K562 (cell line): ENCODE data around the gene CCDC60. TPM values are rescaled to one million over a fixed set of nuclear protein-coding genes. Genes with fewer than 3 reads are reported as not detected.
A peak's percentile ranks its signal among the peaks of the same experiment; 100 is the strongest.

ENCODE experiments used
- ATAC-seq: fragments of 200-7000 bp; cut with Tn5 transposase; 3 replicates; pipeline ENCODE4 v1.9.1; 2020; ENCODE audit warnings: moderate library complexity
- BruUV-seq: library from RNA; stranded (reverse); fragments of 400-500 nt; replicated peaks from 2 replicates; lab custom pipeline; 2021; lab: Mats Ljungman, UMichigan
- CTCF ChIA-PET: fragments of 300-600 bp; formaldehyde crosslinking; extraction: SDS; loops from one replicate; lab custom pipeline; 2021; ENCODE audit warnings: low intra/inter-chr PET ratio; lab: Yijun Ruan, JAX
- POLR2A ChIA-PET: fragments of 300-600, 350-650 bp; sonication (Branson Sonifier 250); formaldehyde crosslinking; extraction: SDS; loops from one replicate; lab custom pipeline; 2021; ENCODE audit warnings: antibody characterized with exemption, inconsistent platforms; lab: Yijun Ruan, JAX
- DNase-seq, 4 experiments: peaks; one replicate each; pipeline versions ENCODE4 v3.0.0 to v3.0.0-alpha.2; 2011 to 2018; ENCODE audit warnings: low spot score in 3 of 4, mixed read lengths in 3 of 4; ENCODE audit errors: extremely low read depth in 1 of 4
- FAIRE-seq: peaks from 2 replicates; lab custom pipeline; 2011; peaks lifted over from hg19 to GRCh38; lab: Jason Lieb, UNC
- H2AFZ ChIP-seq: 2 replicates; pipeline ENCODE4 v1.6.0; 2011; ENCODE audit warnings: low read depth, low read length, control low read depth, inconsistent platforms
- H3K27ac ChIP-seq: fragments of 200-600 bp; 3 replicates; pipeline ENCODE4 v1.8.0; 2011; ENCODE audit warnings: low read depth, mild to moderate bottlenecking, control low read depth, inconsistent platforms, low read length, moderate library complexity, mixed read lengths; ENCODE audit errors: extremely low read depth
- H3K27me3 ChIP-seq, 2 experiments: fragments of 300-600 bp in 1 of 2; 2 replicates in 1 of 2; 3 replicates in 1 of 2; pipeline versions ENCODE4 v1.6.0 to v1.8.0; 2011; ENCODE audit warnings: inconsistent platforms in 2 of 2, low read length in 2 of 2, mild to moderate bottlenecking in 1 of 2, mixed read lengths in 1 of 2, moderate library complexity in 1 of 2; ENCODE audit not compliant: control insufficient read depth in 2 of 2, insufficient read depth in 2 of 2
- H3K36me3 ChIP-seq: fragments of 300-600 bp; 3 replicates; pipeline ENCODE4 v1.8.0; 2011; ENCODE audit warnings: mild to moderate bottlenecking, low read length, inconsistent platforms; ENCODE audit not compliant: control insufficient read depth, insufficient read depth
- H3K4me1 ChIP-seq, 2 experiments: fragments of 200-600 bp in 1 of 2; replicated peaks in 1 of 2; 2 replicates in 1 of 2; 3 replicates in 1 of 2; pipeline versions ENCODE4 v1.5.1 to v1.8.0; 2011; ENCODE audit warnings: inconsistent platforms in 2 of 2, low read length in 2 of 2, mild to moderate bottlenecking in 1 of 2, mixed read lengths in 1 of 2, moderate library complexity in 1 of 2; ENCODE audit not compliant: control insufficient read depth in 2 of 2, insufficient read depth in 2 of 2
- H3K4me2 ChIP-seq: 2 replicates; pipeline ENCODE4 v1.6.1; 2011; ENCODE audit warnings: low read length, control low read depth, inconsistent platforms, mixed read lengths; ENCODE audit not compliant: insufficient read depth
- H3K4me3 ChIP-seq: fragments of 200-600 bp; sonication (generic), shearing (Covaris generic); 2 replicates; pipeline ENCODE4 v1.5.1; 2016; ENCODE audit warnings: control low read depth, inconsistent platforms
- H3K79me2 ChIP-seq: fragments of 200-600 bp; 3 replicates; pipeline ENCODE4 v1.8.0; 2011; ENCODE audit warnings: low read length, inconsistent platforms; ENCODE audit not compliant: control insufficient read depth, insufficient read depth
- H3K9ac ChIP-seq, 2 experiments: 2 replicates each; pipeline versions ENCODE4 v1.6.0 to v1.6.1; 2011; ENCODE audit warnings: low read depth in 2 of 2, low read length in 2 of 2, control low read depth in 1 of 2, inconsistent platforms in 1 of 2, mild to moderate bottlenecking in 1 of 2, mixed read lengths in 1 of 2; ENCODE audit not compliant: insufficient read depth in 1 of 2
- H3K9me1 ChIP-seq: one replicate; pipeline ENCODE4 v1.6.0; 2011; ENCODE audit warnings: inconsistent platforms, mild to moderate bottlenecking, low read length, moderate library complexity; ENCODE audit not compliant: control insufficient read depth, insufficient read depth
- H3K9me3 ChIP-seq: replicated peaks from 2 replicates; pipeline ENCODE4 v1.5.1; 2011; ENCODE audit warnings: low read depth, low read length, inconsistent platforms; ENCODE audit not compliant: control insufficient read depth, insufficient read depth
- H4K20me1 ChIP-seq: replicated peaks from 2 replicates; pipeline ENCODE4 v1.6.1; 2011; ENCODE audit warnings: low read length, inconsistent platforms, mixed read lengths; ENCODE audit not compliant: control insufficient read depth, insufficient read depth
- CHCHD3 ChIP-seq: fragments of 250-450 bp; sonication (Bioruptor Pico); IDR thresholded peaks from 2 replicates; pipeline ENCODE4 v2.1.2; 2022; ENCODE audit warnings: mild to moderate bottlenecking
- EP400 ChIP-seq: fragments of 450-650 bp; IDR thresholded peaks from 2 replicates; pipeline ENCODE4 v1.6.1; 2017; ENCODE audit warnings: antibody characterized with exemption, mild to moderate bottlenecking, moderate library complexity
- NR1H2 ChIP-seq: sonication (generic); formaldehyde crosslinking; IDR thresholded peaks from 2 replicates; pipeline ENCODE4 v1.4.0; 2020; ENCODE audit warnings: mild to moderate bottlenecking, missing genetic modification reagents
- POLR2B ChIP-seq: fragments of 450-650 bp; IDR thresholded peaks from 2 replicates; pipeline ENCODE4 v1.6.1; 2018; ENCODE audit warnings: low read depth; ENCODE audit not compliant: partially characterized antibody
- XRCC3 ChIP-seq: fragments of 450-650 bp; IDR thresholded peaks from 2 replicates; pipeline ENCODE4 v1.6.1; 2017; ENCODE audit warnings: mild to moderate bottlenecking, moderate library complexity
- ZKSCAN3 ChIP-seq: fragments of 250-450 bp; sonication (Bioruptor Pico); IDR thresholded peaks from 2 replicates; pipeline ENCODE4 v1.4.0; 2020
- WGBS: fragments of 100-300 bp; shearing (Covaris generic); methylation state at CpG from one replicate; pipeline ENCODE4 v1.1.6; 2016; ENCODE audit warnings: low coverage, mixed read lengths; ENCODE audit not compliant: insufficient coverage; ENCODE audit errors: missing lambda C conversion rate; 5-methylcytosine and 5-hydroxymethylcytosine counted together
- in situ Hi-C: fragments of 300-500 bp; cut with MboI; formaldehyde crosslinking; loops from 4 replicates; pipeline ENCODE4 v1.15.0; 2018; ENCODE audit warnings: inconsistent platforms, mixed read lengths
- intact Hi-C: fragments of 100-400 bp; cut with micrococcal nuclease; formaldehyde crosslinking; loops from 2 replicates; pipeline ENCODE4 v1.14.2; 2022
- polyA plus RNA-seq, 8 experiments: library from polyadenylated mRNA; depleted of rRNA in 4 of 8; stranded (reverse) in 5 of 8; unstranded in 3 of 8; fragments of >200 nt; fragmentation: Nextera tagmentation in 2 of 8; fragmentation: Illumina TruSeq in 1 of 8; extraction: Ambion mirVana in 2 of 8; extraction: Trizol in 1 of 8; gene quantifications; 2 replicates each; pipeline versions ENCODE4 v1.2.1 to v1.2.3, GENCODE V29; 2011 to 2014; ENCODE audit warnings: inconsistent platforms in 1 of 8, missing spikeins in 1 of 8
- total RNA-seq, 7 experiments: library from RNA; depleted of rRNA in 6 of 7; stranded (reverse); fragments of >200 nt in 6 of 7; fragmentation: Illumina TruSeq in 2 of 7; extraction: Trizol in 2 of 7; gene quantifications; 2 replicates each; pipeline versions ENCODE4 v1.2.1 to v1.2.3, GENCODE V29; 2011 to 2021; ENCODE audit warnings: low replicate concordance in 1 of 7
- TF ChIP-seq, protein P1 (sequence below): fragments of 450-650 bp; formaldehyde crosslinking; IDR thresholded peaks from 2 replicates; pipeline ENCODE4 v1.4.0; 2020; ENCODE audit warnings: mild to moderate bottlenecking, mixed read lengths

Gene CCDC60
- total and polyA plus RNA-seq, 9 of the 15 experiments (the other 6 are each of a cell fraction or from before 2014, with no cell fraction given), result not detected

DNA sequence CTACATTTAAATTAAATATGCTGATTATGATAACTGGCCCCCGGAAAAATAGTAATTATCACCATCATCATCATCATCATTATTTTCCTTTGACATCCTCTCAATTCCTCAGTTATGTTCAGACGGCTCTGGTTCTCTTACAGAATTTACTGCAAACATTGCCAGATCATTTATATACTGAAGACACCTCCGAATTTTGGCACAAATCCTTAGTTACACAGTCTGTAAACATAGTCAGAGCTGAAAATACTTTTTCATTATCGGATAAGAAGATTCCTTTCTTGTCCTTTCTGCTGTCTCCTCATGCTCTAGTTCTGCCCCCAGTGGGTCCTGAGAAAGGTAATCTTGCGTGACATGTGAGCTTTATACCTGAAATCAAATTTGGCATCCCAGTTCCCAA is 40.3 kb upstream of the CCDC60 start:
- no peak for ATAC-seq
- Histone ChIP-seq H3K9ac (no peak overlapping the region), H3K27ac (no peak overlapping the region), H3K36me3 (no peaks in the 10 kb centered on the region), H3K27me3 (peaks cover 10 to 11% of the 10 kb centered on the region in 2 experiments; a peak in 2 of 5 replicates), H3K9me1 (no peaks in the 10 kb centered on the region), H3K4me2 (no peak overlapping the region), H3K79me2 (no peaks in the 10 kb centered on the region), H3K4me1 (no peaks in the 10 kb centered on the region), H3K4me3 (no peak overlapping the region), H4K20me1 (no peaks in the 10 kb centered on the region; the same call in 1 of the 2 replicates), H3K9me3 (no peaks in the 10 kb centered on the region), H2AFZ (no peak overlapping the region)
- intact Hi-C loops, result no loop called here
- no peak for FAIRE-seq
- no peak for TF ChIP-seq NR1H2 (CRISPR knock-in tag)
- no peak for TF ChIP-seq POLR2B
- no peak for TF ChIP-seq ZKSCAN3 (CRISPR knock-in tag)
- TF ChIP-seq EP400, result no peak
- ChIA-PET POLR2A (interaction anchor here (0.6 to 1.1 kb wide), 2 partner anchors 9 to 17 kb away, joined by 3 read pairs; no protein-coding TSS in a partner anchor), CTCF (no interaction called here)
- BruUV-seq, result no TSS peak
- WGBS, result 0% methylated on average over 5 of the region's 5 CpGs
- DNase-seq, result no peak
- in situ Hi-C loops, result no loop called here

DNA sequence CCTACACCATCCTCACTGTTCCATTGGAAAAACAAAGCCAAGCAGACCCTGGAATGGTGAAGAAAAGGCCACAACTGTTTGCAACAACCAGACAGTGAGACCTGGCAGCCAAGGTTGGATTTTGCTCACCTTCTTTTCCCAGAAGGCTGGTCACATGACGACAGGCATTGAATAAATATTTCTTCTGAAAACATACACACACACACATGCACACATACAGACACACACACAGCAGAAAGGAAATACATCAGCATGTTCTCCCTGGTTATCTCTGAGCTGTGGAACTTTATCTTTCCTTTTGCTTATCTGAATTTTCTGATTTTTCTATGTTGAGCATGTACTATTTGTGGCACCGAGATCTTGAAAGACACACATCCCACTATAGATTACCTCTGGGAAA is 38.0 kb upstream of the CCDC60 start:
- Histone ChIP-seq H3K27me3 (peaks cover 10 to 11% of the 10 kb centered on the region in 2 experiments; a peak in 1 of 5 replicates), H3K4me2 (no peak overlapping the region), H3K27ac (no peak overlapping the region), H3K4me1 (no peaks in the 10 kb centered on the region), H3K9ac (no peak overlapping the region), H3K79me2 (no peaks in the 10 kb centered on the region), H3K36me3 (no peaks in the 10 kb centered on the region), H3K9me3 (no peaks in the 10 kb centered on the region), H3K4me3 (no peak overlapping the region), H3K9me1 (no peaks in the 10 kb centered on the region), H4K20me1 (no peaks in the 10 kb centered on the region), H2AFZ (no peak overlapping the region)
- POLR2A ChIA-PET, result no interaction called here
- CTCF ChIA-PET, result no interaction called here
- no peak for DNase-seq
- TF ChIP-seq CHCHD3 (CRISPR knock-in tag), result no peak
- TF ChIP-seq, protein P1, sequence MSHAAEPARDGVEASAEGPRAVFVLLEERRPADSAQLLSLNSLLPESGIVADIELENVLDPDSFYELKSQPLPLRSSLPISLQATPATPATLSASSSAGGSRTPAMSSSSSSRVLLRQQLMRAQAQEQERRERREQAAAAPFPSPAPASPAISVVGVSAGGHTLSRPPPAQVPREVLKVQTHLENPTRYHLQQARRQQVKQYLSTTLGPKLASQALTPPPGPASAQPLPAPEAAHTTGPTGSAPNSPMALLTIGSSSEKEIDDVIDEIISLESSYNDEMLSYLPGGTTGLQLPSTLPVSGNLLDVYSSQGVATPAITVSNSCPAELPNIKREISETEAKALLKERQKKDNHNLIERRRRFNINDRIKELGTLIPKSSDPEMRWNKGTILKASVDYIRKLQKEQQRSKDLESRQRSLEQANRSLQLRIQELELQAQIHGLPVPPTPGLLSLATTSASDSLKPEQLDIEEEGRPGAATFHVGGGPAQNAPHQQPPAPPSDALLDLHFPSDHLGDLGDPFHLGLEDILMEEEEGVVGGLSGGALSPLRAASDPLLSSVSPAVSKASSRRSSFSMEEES (CRISPR knock-in tag), result 0 out of 2 replicates have a peak, but pooled peaks have one; percentile 8
- TF ChIP-seq XRCC3, result no peak
- in situ Hi-C loops (no loop called here), intact Hi-C loops (no loop called here)
- no peak for FAIRE-seq
- 0% methylated on average over 2 of the region's 2 CpGs for WGBS
- no TSS peak for BruUV-seq
- ATAC-seq, result no peak
